Mammary epithelial cell (primary cell): Measurements from ENCODE around the gene GSTCD.

Experiments used
- EZH2 ChIP-seq: IDR thresholded peaks from 2 replicates; pipeline ENCODE4 v1.6.1; 2012; ENCODE audit warnings: low read length, inconsistent platforms, borderline replicate concordance
- TF ChIP-seq, protein P1 (sequence below), 2 donors: IDR thresholded peaks in 1 of 2; conservative IDR thresholded peaks in 1 of 2; 2 replicates each; pipeline ENCODE4 v1.5.1; 2011 to 2012; ENCODE audit warnings: inconsistent platforms in 2 of 2, low read length in 2 of 2, mild to moderate bottlenecking in 2 of 2, control low read depth in 1 of 2, low read depth in 1 of 2; ENCODE audit not compliant: insufficient read depth in 1 of 2; ENCODE audit errors: extremely low read depth in 1 of 2

- TF ChIP-seq, protein P1, sequence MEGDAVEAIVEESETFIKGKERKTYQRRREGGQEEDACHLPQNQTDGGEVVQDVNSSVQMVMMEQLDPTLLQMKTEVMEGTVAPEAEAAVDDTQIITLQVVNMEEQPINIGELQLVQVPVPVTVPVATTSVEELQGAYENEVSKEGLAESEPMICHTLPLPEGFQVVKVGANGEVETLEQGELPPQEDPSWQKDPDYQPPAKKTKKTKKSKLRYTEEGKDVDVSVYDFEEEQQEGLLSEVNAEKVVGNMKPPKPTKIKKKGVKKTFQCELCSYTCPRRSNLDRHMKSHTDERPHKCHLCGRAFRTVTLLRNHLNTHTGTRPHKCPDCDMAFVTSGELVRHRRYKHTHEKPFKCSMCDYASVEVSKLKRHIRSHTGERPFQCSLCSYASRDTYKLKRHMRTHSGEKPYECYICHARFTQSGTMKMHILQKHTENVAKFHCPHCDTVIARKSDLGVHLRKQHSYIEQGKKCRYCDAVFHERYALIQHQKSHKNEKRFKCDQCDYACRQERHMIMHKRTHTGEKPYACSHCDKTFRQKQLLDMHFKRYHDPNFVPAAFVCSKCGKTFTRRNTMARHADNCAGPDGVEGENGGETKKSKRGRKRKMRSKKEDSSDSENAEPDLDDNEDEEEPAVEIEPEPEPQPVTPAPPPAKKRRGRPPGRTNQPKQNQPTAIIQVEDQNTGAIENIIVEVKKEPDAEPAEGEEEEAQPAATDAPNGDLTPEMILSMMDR (conservative IDR thresholded peaks at IDR 0.05 in 1 of 2, IDR thresholded peaks at IDR 0.05 in 1 of 2; ENCODE audit: extremely low read depth in 1 of 2, insufficient read depth in 1 of 2, low read depth in 1 of 2, low read length in 2 of 2): no peak
- TF ChIP-seq EZH2: no peak
These were observed 37.3 kb upstream of the GSTCD start for GRCh38 chr4:105671301-105671700.
